Endothelial cell of umbilical vein (primary cell): ENCODE measurements around the gene LRP5.

Source experiments
- EZH2 ChIP-seq: IDR thresholded peaks from 2 replicates; pipeline ENCODE4 v1.6.1; 2012; ENCODE audit warnings: borderline replicate concordance, low read depth, mild to moderate bottlenecking, moderate library complexity, low read length, inconsistent platforms; ENCODE audit not compliant: severe bottlenecking
- FOS ChIP-seq: IDR thresholded peaks from 2 replicates; pipeline ENCODE4 v1.6.1; 2011; ENCODE audit warnings: mild to moderate bottlenecking, low read length, moderate library complexity, borderline replicate concordance; ENCODE audit not compliant: insufficient read depth
- JUN ChIP-seq: IDR thresholded peaks from 2 replicates; pipeline ENCODE4 v1.6.1; 2011; ENCODE audit warnings: borderline replicate concordance, low read depth; ENCODE audit not compliant: insufficient read length, insufficient read depth
- POLR2A ChIP-seq: IDR thresholded peaks from 2 replicates; pipeline ENCODE4 v1.6.1; 2012; ENCODE audit warnings: low read depth, mild to moderate bottlenecking, control low read depth, low read length
- POLR2AphosphoS5 ChIP-seq: IDR thresholded peaks from 2 replicates; pipeline ENCODE4 v1.6.1; 2012; ENCODE audit warnings: low read depth, mild to moderate bottlenecking, control low read depth, low read length, moderate library complexity; ENCODE audit not compliant: insufficient read depth
- TF ChIP-seq, protein P1 (sequence below), 2 donors: IDR thresholded peaks; 1 replicate in 1 of 2; 2 replicates in 1 of 2; pipeline ENCODE4 v1.5.1; 2011; ENCODE audit warnings: low read length in 2 of 2, mild to moderate bottlenecking in 2 of 2, moderate library complexity in 2 of 2, control low read depth in 1 of 2, inconsistent platforms in 1 of 2, low read depth in 1 of 2; ENCODE audit not compliant: insufficient read depth in 1 of 2; ENCODE audit errors: extremely low read depth in 1 of 2
- TF ChIP-seq, protein P2 (sequence below): IDR thresholded peaks from 2 replicates; pipeline ENCODE4 v1.6.1; 2011; ENCODE audit not compliant: insufficient read depth, insufficient read length

DNA sequence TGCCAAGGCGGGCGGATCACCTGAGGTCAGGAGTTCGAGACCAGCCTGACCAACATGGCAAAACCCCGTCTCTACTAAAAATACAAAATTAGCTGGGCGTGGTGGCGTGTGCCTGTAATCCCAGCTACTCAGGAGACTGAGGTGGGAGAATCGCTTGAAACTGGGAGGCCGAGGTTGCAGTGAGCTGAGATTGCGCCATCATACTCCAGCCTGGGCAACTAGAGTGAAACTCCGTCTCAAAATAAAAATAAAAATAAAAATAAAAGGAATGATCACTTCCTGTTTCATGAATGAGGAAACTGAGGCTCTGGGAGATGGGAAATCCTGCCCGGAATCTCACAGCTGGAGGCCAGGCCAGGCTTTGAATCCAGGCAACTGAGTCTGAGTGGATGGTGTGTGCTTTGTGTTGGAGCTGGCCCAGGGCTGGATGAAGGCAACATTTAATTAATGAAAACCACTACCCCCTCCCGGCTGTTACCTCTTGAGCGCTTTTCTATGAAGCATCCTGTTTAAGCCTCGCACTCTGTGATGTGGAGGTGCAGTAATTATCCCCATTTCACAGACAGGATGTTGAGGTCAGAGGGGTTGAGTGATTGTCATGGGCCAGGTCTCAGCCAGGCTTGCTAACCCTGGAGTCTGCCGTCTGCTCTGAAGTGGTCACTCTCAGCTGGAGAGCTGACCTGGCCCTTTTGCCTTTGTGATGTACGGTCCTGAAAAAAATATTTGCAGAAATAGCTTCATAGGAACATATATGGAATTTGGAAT is 27.8 kb downstream of the LRP5 start:
- TF ChIP-seq, protein P1, sequence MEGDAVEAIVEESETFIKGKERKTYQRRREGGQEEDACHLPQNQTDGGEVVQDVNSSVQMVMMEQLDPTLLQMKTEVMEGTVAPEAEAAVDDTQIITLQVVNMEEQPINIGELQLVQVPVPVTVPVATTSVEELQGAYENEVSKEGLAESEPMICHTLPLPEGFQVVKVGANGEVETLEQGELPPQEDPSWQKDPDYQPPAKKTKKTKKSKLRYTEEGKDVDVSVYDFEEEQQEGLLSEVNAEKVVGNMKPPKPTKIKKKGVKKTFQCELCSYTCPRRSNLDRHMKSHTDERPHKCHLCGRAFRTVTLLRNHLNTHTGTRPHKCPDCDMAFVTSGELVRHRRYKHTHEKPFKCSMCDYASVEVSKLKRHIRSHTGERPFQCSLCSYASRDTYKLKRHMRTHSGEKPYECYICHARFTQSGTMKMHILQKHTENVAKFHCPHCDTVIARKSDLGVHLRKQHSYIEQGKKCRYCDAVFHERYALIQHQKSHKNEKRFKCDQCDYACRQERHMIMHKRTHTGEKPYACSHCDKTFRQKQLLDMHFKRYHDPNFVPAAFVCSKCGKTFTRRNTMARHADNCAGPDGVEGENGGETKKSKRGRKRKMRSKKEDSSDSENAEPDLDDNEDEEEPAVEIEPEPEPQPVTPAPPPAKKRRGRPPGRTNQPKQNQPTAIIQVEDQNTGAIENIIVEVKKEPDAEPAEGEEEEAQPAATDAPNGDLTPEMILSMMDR (IDR thresholded peaks at IDR 0.05; ENCODE audit: extremely low read depth in 1 of 2, insufficient read depth in 1 of 2, low read depth in 1 of 2, low read length in 2 of 2): no peak
- TF ChIP-seq, protein P2, sequence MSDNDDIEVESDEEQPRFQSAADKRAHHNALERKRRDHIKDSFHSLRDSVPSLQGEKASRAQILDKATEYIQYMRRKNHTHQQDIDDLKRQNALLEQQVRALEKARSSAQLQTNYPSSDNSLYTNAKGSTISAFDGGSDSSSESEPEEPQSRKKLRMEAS: no peak
- TF ChIP-seq POLR2A: no peak
- no peak for TF ChIP-seq FOS
- TF ChIP-seq POLR2AphosphoS5: no peak
- no peak for TF ChIP-seq JUN
- no peak for TF ChIP-seq EZH2
